ENCODE measurements around the gene NTM.

NTM gene

DNA sequence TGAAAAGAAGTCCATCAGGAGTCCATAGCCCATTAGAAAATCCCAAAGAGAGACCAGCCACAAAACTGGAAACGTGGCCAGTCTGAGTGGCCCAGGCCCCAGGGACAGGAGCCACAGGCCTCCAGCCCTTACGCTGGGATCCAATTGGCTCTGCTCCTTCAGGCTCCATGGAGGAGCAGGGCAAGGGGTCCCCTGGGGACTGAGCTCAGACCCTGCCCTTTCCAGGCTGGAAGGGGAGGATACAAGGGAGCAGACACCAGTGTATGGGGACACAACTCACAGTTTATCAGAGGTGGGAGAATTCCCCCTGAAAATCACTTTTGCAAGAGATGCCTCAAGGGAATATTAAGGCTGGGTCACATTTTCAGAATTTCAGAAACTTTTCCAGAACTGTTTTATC is 227.5 kb downstream of the NTM start:
- no peak overlapping the region for H3K27ac ChIP-seq (ENCODE audit: low read length)

GRCh38 chr11:131598305-131598704 is 227.9 kb downstream of the NTM start:
- no peaks in the 10 kb centered on the region for H3K36me3 ChIP-seq (ENCODE audit: control insufficient read depth in 2 of 2, insufficient read depth in 2 of 2, low read length in 2 of 2)
- H3K4me1 ChIP-seq (ENCODE audit: control insufficient read depth, insufficient read depth, low read length): peaks cover 2% of the 10 kb centered on the region
- no peaks in the 10 kb centered on the region for H3K27me3 ChIP-seq (ENCODE audit: control insufficient read depth in 1 of 2, insufficient read depth in 2 of 2, low read length in 2 of 2)
- H3K9me3 ChIP-seq (ENCODE audit: control insufficient read depth in 2 of 2, low read length in 2 of 2): no peaks in the 10 kb centered on the region
- no peak overlapping the region for H3K9ac ChIP-seq (ENCODE audit: low read length in 2 of 2)
- no peak overlapping the region for H3K27ac ChIP-seq (ENCODE audit: low read length)
- no peak overlapping the region for H3K4me3 ChIP-seq (ENCODE audit: low read length in 2 of 2)

More for the DNA sequence above, 227.5 kb downstream of the NTM start:
- no peaks in the 10 kb centered on the region for H3K36me3 ChIP-seq (ENCODE audit: control insufficient read depth in 2 of 2, insufficient read depth in 2 of 2, low read length in 2 of 2)
- H3K4me3 ChIP-seq (ENCODE audit: low read length in 2 of 2): no peak overlapping the region
- peaks cover 2% of the 10 kb centered on the region for H3K4me1 ChIP-seq (ENCODE audit: control insufficient read depth, insufficient read depth, low read length)
- no peak overlapping the region for H3K9ac ChIP-seq (ENCODE audit: low read length in 2 of 2)
- H3K9me3 ChIP-seq (ENCODE audit: control insufficient read depth in 2 of 2, low read length in 2 of 2): no peaks in the 10 kb centered on the region
- no peaks in the 10 kb centered on the region for H3K27me3 ChIP-seq (ENCODE audit: control insufficient read depth in 1 of 2, insufficient read depth in 2 of 2, low read length in 2 of 2)

DNA sequence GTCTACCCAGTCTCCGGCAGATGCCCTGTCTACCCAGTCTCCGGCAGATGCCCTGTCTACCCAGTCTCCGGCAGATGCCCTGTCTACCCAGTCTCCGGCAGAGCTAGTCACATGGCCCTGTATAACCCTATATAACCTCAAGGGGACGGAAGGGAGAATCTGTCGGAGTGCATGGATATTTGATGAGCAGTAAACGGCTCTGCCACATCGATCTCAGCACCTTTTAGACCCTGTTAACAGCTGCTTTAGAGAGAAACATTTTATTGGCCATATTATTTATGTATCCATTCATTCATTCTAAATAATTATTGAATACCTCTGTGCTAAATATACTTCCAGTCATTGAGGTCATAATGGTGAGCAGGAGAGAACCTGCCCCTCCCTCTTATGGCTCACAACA is 228.9 kb downstream of the NTM start:
- Histone ChIP-seq H3K4me1 (ENCODE audit: control insufficient read depth, insufficient read depth, low read length) (peaks cover 2% of the 10 kb centered on the region), H3K9me3 (ENCODE audit: control insufficient read depth in 2 of 2, low read length in 2 of 2) (no peaks in the 10 kb centered on the region), H3K27ac (ENCODE audit: low read length) (no peak overlapping the region), H3K27me3 (ENCODE audit: control insufficient read depth in 1 of 2, insufficient read depth in 2 of 2, low read length in 2 of 2) (no peaks in the 10 kb centered on the region), H3K9ac (ENCODE audit: low read length in 2 of 2) (no peak overlapping the region), H3K36me3 (ENCODE audit: control insufficient read depth in 2 of 2, insufficient read depth in 2 of 2, low read length in 2 of 2) (no peaks in the 10 kb centered on the region), H3K4me3 (ENCODE audit: low read length in 2 of 2) (no peak overlapping the region)

GRCh38 chr11:131600628-131601027 is 230.2 kb downstream of the NTM start:
- Histone ChIP-seq H3K27me3 (ENCODE audit: control insufficient read depth in 1 of 2, insufficient read depth in 2 of 2, low read length in 2 of 2) (no peaks in the 10 kb centered on the region), H3K36me3 (ENCODE audit: control insufficient read depth in 2 of 2, insufficient read depth in 2 of 2, low read length in 2 of 2) (no peaks in the 10 kb centered on the region), H3K4me3 (ENCODE audit: low read length in 2 of 2) (no peak overlapping the region), H3K27ac (ENCODE audit: low read length) (no peak overlapping the region), H3K9ac (ENCODE audit: low read length in 2 of 2) (no peak overlapping the region), H3K9me3 (ENCODE audit: control insufficient read depth in 2 of 2, low read length in 2 of 2) (no peaks in the 10 kb centered on the region), H3K4me1 (ENCODE audit: control insufficient read depth, insufficient read depth, low read length) (peaks cover 2% of the 10 kb centered on the region)

GRCh38 chr11:131601586-131601985 is 231.2 kb downstream of the NTM start:
- H3K27ac ChIP-seq (ENCODE audit: low read length): no peak overlapping the region
- H3K4me3 ChIP-seq (ENCODE audit: low read length in 2 of 2): no peak overlapping the region
- no peaks in the 10 kb centered on the region for H3K27me3 ChIP-seq (ENCODE audit: control insufficient read depth in 1 of 2, insufficient read depth in 2 of 2, low read length in 2 of 2)
- H3K4me1 ChIP-seq (ENCODE audit: control insufficient read depth, insufficient read depth, low read length): peaks cover 2% of the 10 kb centered on the region
- no peaks in the 10 kb centered on the region for H3K9me3 ChIP-seq (ENCODE audit: control insufficient read depth in 2 of 2, low read length in 2 of 2)
- H3K36me3 ChIP-seq (ENCODE audit: control insufficient read depth in 2 of 2, insufficient read depth in 2 of 2, low read length in 2 of 2): no peaks in the 10 kb centered on the region
- no peak overlapping the region for H3K9ac ChIP-seq (ENCODE audit: low read length in 2 of 2)

DNA sequence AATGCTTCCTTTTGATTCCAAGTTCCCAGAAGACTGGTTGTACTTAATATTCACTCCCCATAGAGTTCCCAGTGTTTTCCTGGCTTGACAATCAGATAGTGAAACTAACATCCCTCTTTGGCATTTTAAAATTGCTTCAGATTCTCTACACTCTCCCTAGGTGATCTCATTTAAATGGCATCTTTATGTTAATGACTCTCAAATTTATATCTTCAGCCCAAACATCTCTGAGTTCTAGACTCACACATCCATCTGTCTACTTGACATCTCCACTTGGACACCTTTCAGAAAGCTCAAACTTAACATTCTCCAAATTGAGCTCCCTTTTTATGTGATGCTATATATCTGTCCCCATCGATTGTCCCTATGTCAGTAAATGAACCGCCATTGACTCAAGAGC is 232.0 kb downstream of the NTM start:
- peaks cover 2% of the 10 kb centered on the region for H3K4me1 ChIP-seq (ENCODE audit: control insufficient read depth, insufficient read depth, low read length)
- no peaks in the 10 kb centered on the region for H3K36me3 ChIP-seq (ENCODE audit: control insufficient read depth in 2 of 2, insufficient read depth in 2 of 2, low read length in 2 of 2)
- H3K9ac ChIP-seq (ENCODE audit: low read length in 2 of 2): no peak overlapping the region
- no peak overlapping the region for H3K4me3 ChIP-seq (ENCODE audit: low read length in 2 of 2)
- no peak overlapping the region for H3K27ac ChIP-seq (ENCODE audit: low read length)
- no peaks in the 10 kb centered on the region for H3K9me3 ChIP-seq (ENCODE audit: control insufficient read depth in 2 of 2, low read length in 2 of 2)
- no peaks in the 10 kb centered on the region for H3K27me3 ChIP-seq (ENCODE audit: control insufficient read depth in 1 of 2, insufficient read depth in 2 of 2, low read length in 2 of 2)

- H3K36me3 ChIP-seq (ENCODE audit: control insufficient read depth in 2 of 2, insufficient read depth in 2 of 2, low read length in 2 of 2): no peaks in the 10 kb centered on the region
- no peaks in the 10 kb centered on the region for H3K27me3 ChIP-seq (ENCODE audit: control insufficient read depth in 1 of 2, insufficient read depth in 2 of 2, low read length in 2 of 2)
- no peaks in the 10 kb centered on the region for H3K4me1 ChIP-seq (ENCODE audit: control insufficient read depth, insufficient read depth, low read length)
- H3K9ac ChIP-seq (ENCODE audit: low read length in 2 of 2): no peak overlapping the region
- no peaks in the 10 kb centered on the region for H3K9me3 ChIP-seq (ENCODE audit: control insufficient read depth in 2 of 2, low read length in 2 of 2)
- no peak overlapping the region for H3K27ac ChIP-seq (ENCODE audit: low read length)
- no peak overlapping the region for H3K4me3 ChIP-seq (ENCODE audit: low read length in 2 of 2)
These were observed 236.5 kb downstream of the NTM start for GRCh38 chr11:131606811-131607335.

GRCh38 chr11:131609337-131609736 is 238.9 kb downstream of the NTM start:
- Histone ChIP-seq H3K36me3 (ENCODE audit: control insufficient read depth in 2 of 2, insufficient read depth in 2 of 2, low read length in 2 of 2) (no peaks in the 10 kb centered on the region), H3K4me3 (ENCODE audit: low read length in 2 of 2) (no peak overlapping the region), H3K27ac (ENCODE audit: low read length) (no peak overlapping the region), H3K9me3 (ENCODE audit: control insufficient read depth in 2 of 2, low read length in 2 of 2) (no peaks in the 10 kb centered on the region), H3K9ac (ENCODE audit: low read length in 2 of 2) (no peak overlapping the region), H3K4me1 (ENCODE audit: control insufficient read depth, insufficient read depth, low read length) (no peaks in the 10 kb centered on the region), H3K27me3 (ENCODE audit: control insufficient read depth in 1 of 2, insufficient read depth in 2 of 2, low read length in 2 of 2) (no peaks in the 10 kb centered on the region)

DNA sequence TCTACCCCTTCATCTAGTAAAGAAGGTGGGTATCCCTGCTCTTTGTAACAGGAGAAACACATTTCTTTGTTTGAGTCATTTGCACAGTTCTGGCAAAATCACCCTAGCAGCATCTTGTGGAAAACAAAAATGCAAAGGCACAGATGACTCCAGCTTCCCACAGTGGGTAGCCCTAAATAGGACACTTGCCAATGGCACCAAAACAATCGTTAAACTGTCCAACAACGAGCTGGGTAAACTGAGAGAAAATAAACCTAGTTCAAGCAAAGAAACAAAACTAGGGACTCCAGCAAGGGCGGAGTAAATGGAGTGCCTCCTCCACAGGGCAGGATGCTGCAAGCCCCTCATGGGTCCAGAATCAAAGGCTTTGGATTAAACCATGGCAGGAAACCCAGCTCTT is 239.5 kb downstream of the NTM start:
- no peaks in the 10 kb centered on the region for H3K36me3 ChIP-seq (ENCODE audit: control insufficient read depth in 2 of 2, insufficient read depth in 2 of 2, low read length in 2 of 2)
- no peak overlapping the region for H3K9ac ChIP-seq (ENCODE audit: low read length in 2 of 2)
- H3K4me3 ChIP-seq (ENCODE audit: low read length in 2 of 2): no peak overlapping the region
- no peaks in the 10 kb centered on the region for H3K9me3 ChIP-seq (ENCODE audit: control insufficient read depth in 2 of 2, low read length in 2 of 2)
- no peaks in the 10 kb centered on the region for H3K4me1 ChIP-seq (ENCODE audit: control insufficient read depth, insufficient read depth, low read length)
- H3K27me3 ChIP-seq (ENCODE audit: control insufficient read depth in 1 of 2, insufficient read depth in 2 of 2, low read length in 2 of 2): no peaks in the 10 kb centered on the region
- H3K27ac ChIP-seq (ENCODE audit: low read length): no peak overlapping the region

DNA sequence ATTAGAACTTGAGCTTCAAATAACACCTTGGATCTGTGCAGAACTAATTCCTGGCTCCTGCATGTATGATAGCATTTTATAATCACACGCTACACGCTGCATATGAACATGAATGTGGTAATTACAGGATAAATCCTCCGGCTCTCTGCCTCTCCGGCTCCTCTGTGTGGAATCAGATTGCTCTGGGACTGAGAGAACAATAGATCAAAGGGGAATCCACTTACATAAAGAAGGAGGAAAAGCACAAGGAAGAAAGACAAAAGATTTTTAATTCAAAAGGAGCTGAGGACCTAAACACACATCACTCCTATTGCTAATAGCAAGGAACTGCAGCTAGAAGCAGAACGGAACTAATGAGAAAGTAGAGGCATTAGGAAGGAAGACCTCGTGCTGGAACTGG is 240.9 kb downstream of the NTM start:
- Histone ChIP-seq H3K4me1 (ENCODE audit: control insufficient read depth, insufficient read depth, low read length) (no peaks in the 10 kb centered on the region), H3K27ac (ENCODE audit: low read length) (no peak overlapping the region), H3K36me3 (ENCODE audit: control insufficient read depth in 2 of 2, insufficient read depth in 2 of 2, low read length in 2 of 2) (no peaks in the 10 kb centered on the region), H3K4me3 (ENCODE audit: low read length in 2 of 2) (no peak overlapping the region), H3K9ac (ENCODE audit: low read length in 2 of 2) (no peak overlapping the region), H3K9me3 (ENCODE audit: control insufficient read depth in 2 of 2, low read length in 2 of 2) (no peaks in the 10 kb centered on the region), H3K27me3 (ENCODE audit: control insufficient read depth in 1 of 2, insufficient read depth in 2 of 2, low read length in 2 of 2) (peaks cover 0 to 2% of the 10 kb centered on the region in 2 donors)

DNA sequence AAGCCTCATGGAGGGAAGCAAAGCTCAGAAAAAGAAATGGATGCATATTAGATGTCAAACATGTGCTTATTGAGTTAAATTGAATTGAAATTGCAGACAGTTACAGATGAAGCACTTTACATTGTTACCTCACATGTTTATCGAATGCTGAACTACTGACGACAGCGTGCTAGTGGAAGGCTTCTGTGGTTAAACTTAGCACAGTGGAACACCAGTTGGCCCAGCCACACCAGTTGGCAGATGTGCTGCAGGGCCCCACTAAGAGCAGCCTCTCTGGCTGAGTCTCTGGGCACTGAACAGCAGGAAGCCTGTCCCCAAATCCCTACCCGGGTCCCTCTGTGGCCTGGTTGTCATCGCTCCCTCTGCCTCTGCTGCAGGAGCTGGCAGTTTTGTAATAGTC is 242.1 kb downstream of the NTM start:
- no peaks in the 10 kb centered on the region for H3K36me3 ChIP-seq (ENCODE audit: control insufficient read depth in 2 of 2, insufficient read depth in 2 of 2, low read length in 2 of 2)
- no peaks in the 10 kb centered on the region for H3K9me3 ChIP-seq (ENCODE audit: control insufficient read depth in 2 of 2, low read length in 2 of 2)
- no peak overlapping the region for H3K4me3 ChIP-seq (ENCODE audit: low read length in 2 of 2)
- no peak overlapping the region for H3K9ac ChIP-seq (ENCODE audit: low read length in 2 of 2)
- no peak overlapping the region for H3K27ac ChIP-seq (ENCODE audit: low read length)
- H3K27me3 ChIP-seq (ENCODE audit: control insufficient read depth in 1 of 2, insufficient read depth in 2 of 2, low read length in 2 of 2): peaks cover 0 to 4% of the 10 kb centered on the region in 2 donors
- no peaks in the 10 kb centered on the region for H3K4me1 ChIP-seq (ENCODE audit: control insufficient read depth, insufficient read depth, low read length)
